Fibroblast of villous mesenchyme (primary cell): Measurements from ENCODE around the gene MPL. TPM values are rescaled to one million over a fixed set of nuclear protein-coding genes. Genes with fewer than 3 reads are reported as not detected.
A peak's percentile ranks its signal among the peaks of the same experiment; 100 is the strongest.

Source experiments
- DNase-seq: peaks from one replicate; pipeline ENCODE4 v3.0.0-alpha.2; 2010; ENCODE audit warnings: low read depth
- H3K4me3 ChIP-seq: 2 replicates; pipeline ENCODE4 v1.5.1; 2011; ENCODE audit warnings: low read depth, mild to moderate bottlenecking, low read length
- total RNA-seq: library from RNA; depleted of rRNA; stranded (reverse); fragments of >200 nt; gene quantifications from 2 replicates; pipeline ENCODE4 v1.2.3, GENCODE V29; 2012
- TF ChIP-seq, protein P1 (sequence below): IDR thresholded peaks from 2 replicates; pipeline ENCODE4 v1.5.1; 2012; ENCODE audit warnings: low read depth, mild to moderate bottlenecking, low read length; ENCODE audit not compliant: insufficient read depth

MPL gene
- total RNA-seq, 1 donor = not detected

DNA sequence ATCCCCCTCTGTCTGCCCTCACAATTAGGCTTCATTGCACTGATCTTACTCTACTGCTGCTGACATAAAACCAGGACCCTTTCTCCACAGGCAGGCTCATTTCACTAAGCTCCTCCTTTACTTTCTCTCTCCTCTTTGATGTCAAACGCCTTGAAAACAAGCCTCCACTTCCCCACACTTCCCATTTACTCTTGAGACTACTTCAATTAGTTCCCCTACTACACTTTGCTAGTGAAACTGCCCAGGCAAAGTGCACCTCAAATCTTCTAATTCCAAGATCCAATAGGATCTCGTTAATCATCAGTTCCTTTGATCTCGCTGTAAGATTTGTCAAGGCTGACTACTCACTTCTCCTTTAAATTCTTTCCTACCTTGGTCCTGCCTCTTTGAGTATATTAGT is 15.3 kb downstream of the MPL start:
- DNase-seq = no peak
- H3K4me3 ChIP-seq = no peak overlapping the region
- TF ChIP-seq, protein P1, sequence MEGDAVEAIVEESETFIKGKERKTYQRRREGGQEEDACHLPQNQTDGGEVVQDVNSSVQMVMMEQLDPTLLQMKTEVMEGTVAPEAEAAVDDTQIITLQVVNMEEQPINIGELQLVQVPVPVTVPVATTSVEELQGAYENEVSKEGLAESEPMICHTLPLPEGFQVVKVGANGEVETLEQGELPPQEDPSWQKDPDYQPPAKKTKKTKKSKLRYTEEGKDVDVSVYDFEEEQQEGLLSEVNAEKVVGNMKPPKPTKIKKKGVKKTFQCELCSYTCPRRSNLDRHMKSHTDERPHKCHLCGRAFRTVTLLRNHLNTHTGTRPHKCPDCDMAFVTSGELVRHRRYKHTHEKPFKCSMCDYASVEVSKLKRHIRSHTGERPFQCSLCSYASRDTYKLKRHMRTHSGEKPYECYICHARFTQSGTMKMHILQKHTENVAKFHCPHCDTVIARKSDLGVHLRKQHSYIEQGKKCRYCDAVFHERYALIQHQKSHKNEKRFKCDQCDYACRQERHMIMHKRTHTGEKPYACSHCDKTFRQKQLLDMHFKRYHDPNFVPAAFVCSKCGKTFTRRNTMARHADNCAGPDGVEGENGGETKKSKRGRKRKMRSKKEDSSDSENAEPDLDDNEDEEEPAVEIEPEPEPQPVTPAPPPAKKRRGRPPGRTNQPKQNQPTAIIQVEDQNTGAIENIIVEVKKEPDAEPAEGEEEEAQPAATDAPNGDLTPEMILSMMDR = no peak

DNA sequence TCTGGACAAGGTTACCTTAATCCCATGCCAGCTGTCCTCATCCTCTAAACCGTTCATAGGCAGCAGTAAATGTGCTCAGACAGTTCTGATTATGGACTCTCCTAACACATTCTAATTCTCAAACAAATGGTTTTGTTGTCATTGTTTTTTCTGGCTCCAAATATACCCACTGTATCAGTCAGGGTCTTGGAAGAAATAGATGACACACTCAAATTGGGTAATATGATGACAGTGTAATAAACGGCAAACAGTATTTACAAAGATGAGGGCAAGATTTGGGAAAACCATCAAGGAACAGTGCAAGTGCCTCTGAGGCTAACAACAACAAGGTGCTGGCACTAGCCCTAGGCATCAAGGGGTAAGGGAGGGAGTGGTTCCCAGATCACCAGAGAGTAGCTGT is 16.9 kb downstream of the MPL start:
- H3K4me3 ChIP-seq = no peak overlapping the region
- no peak for DNase-seq
- TF ChIP-seq, protein P1 = no peak

DNA sequence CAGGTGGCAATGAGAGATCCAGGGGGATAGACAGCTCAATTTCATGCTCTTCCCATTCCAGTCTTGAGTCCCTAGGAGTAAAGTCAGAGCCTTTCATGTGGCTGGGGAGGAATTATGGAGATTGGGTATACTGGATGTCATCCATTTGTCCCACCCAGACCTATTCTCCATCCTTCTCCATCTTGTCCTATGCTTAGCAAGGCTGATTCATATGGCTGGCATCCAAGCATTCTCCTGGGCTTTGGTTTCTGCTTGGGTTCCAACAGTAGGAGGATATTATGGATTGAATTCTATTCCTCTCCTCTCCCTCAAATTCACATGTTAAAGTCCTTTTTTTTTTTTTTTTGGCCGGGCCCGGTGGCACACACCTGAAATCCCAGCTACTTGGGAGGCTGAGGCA is 17.3 kb downstream of the MPL start:
- DNase-seq = no peak
- H3K4me3 ChIP-seq = no peak overlapping the region
- TF ChIP-seq, protein P1 = no peak

DNA sequence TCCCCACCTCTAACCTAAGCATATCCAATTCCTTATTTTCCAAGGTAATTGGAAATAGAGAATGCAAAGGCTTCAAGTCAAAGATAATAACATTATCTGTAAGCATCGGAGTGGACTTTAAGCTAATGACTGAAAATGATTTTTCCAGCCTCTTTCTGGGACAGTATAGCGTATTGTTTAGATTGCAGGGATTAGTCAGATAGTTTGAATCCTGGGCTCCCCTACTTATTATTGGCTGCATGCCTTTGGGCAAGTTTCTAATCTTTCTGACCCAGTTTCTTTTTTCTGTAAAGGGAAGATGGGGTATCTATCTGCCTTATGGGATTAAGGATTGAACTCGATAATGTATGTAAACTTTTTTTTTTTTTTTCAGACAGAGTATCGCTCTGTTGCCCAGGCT is 19.6 kb downstream of the MPL start:
- DNase-seq = no peak
- TF ChIP-seq, protein P1 = no peak
- H3K4me3 ChIP-seq = no peak overlapping the region

DNA sequence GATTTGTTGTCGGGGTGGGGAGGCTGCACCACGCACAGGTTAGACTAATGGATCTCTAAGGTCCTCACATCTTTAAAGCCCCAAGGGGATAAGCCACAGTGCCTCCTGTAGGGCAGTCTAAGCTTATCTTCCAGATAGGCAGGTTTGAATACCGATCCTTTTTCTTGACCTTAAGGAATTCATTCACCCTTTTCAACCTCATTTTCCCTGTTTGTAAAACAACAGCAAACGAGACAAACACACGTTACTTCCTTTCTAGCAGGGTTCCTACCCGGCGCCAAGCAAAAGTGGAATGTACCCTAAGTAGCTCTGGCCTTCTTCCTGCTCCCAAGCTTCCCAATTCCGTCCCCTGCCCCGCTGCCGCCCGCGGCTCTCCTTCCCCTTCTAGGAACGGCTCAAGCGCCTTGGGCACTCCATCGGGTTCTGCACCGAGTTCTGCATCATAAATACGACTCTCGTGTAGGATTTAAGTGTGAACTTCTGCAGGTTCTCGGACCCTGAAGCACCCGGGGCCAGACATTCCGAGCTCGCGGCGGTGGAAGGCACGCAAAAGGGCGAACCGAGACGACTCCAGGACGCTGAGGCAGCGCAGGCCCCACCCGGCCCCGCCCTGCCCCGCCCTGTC is 20.6 kb downstream of the MPL start:
- TF ChIP-seq, protein P1 = peak; percentile 44

DNA sequence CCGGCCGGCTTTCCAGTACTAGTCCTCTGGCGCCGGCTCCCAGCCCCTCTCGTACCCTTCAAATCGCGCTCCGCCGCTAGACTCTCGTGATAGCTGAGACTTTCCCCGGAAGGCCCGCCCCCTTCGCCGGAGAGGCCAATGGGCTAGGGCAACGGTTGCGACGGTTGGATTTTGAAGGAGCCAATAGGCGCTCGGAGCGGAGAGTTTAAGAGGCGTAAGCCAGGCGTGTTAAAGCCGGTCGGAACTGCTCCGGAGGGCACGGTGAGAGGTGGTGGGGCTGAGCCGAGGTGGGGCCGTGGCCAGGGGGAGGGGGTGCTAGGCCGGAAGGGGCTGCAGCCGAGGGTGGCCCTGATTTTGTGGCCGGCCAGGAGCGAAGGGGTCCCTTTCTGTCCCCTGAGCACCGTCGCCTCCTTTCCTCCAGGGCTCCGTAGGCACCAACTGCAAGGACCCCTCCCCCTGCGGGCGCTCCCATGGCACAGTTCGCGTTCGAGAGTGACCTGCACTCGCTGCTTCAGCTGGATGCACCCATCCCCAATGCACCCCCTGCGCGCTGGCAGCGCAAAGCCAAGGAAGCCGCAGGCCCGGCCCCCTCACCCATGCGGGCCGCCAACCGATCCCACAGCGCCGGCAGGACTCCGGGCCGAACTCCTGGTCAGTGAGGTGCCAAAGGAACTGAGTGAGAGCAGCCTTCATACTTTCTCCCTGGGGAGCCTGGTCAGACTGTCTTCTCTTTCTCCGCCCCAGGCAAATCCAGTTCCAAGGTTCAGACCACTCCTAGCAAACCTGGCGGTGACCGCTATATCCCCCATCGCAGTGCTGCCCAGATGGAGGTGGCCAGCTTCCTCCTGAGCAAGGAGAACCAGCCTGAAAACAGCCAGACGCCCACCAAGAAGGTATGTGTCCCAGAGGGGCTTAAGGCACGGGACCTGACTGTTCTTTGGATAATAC is 21.4 kb downstream of the MPL start, which contains the start of gene CDC20:
Gene CDC20 (plus strand): TSS at position 236 of the 948 bp plus-strand sequence. CDS start 235 bp downstream, at position 471.
- TF ChIP-seq, protein P1 = no peak
- DNase-seq = peak; percentile 97

More for the DNA sequence above, 20.6 kb downstream of the MPL start:
- H3K4me3 ChIP-seq = peak overlapping the region; percentile 77
- no peak for DNase-seq

More for the DNA sequence above, 21.4 kb downstream of the MPL start, which contains the start of gene CDC20:
- H3K4me3 ChIP-seq = peak within 1 kb of the TSS; percentile 77
